ENCODE measurements around the gene DBP. TPM values are rescaled to one million over a fixed set of nuclear protein-coding genes. Genes with fewer than 3 reads are reported as not detected.

DBP gene
- total and polyA plus RNA-seq, 10 of the 15 experiments (the other 5 are each of a cell fraction or from before 2014, with no cell fraction given): 2.0 to 10.6 (median 6.9) TPM

GRCh38 chr19:48635966-48636858 is 967 bp downstream of the DBP start (continued):
- TF ChIP-seq ZBTB11 (CRISPR knock-in tag; IDR thresholded peaks at IDR 0.05) (no peak), NKRF (conservative IDR thresholded peaks at IDR 0.05) (no peak), NR2C2 (IDR thresholded peaks at IDR 0.05; ENCODE audit: borderline replicate concordance, control insufficient read depth, insufficient read length, low read depth) (no peak), POLR2AphosphoS2 (IDR thresholded peaks at IDR 0.05; ENCODE audit: low read depth, low read length) (no peak), TBL1XR1 (IDR thresholded peaks at IDR 0.05; ENCODE audit: low read depth, low read length) (no peak), CEBPB (IDR thresholded peaks at IDR 0.05; ENCODE audit: borderline replicate concordance in 1 of 2, low read depth in 2 of 2, low read length in 2 of 2) (no peak), SP1 (IDR thresholded peaks at IDR 0.05; ENCODE audit: low read depth, low read length) (no peak), CUX1 (IDR thresholded peaks at IDR 0.05; ENCODE audit: insufficient replicate concordance, low read depth, low read length) (no peak), CBFB (IDR thresholded peaks at IDR 0.05; ENCODE audit: low read depth) (no peak), IRF4 (IDR thresholded peaks at IDR 0.05; ENCODE audit: low read depth, low read length) (no peak), NBN (IDR thresholded peaks at IDR 0.05) (peak; percentile 81), POLR2AphosphoS5 (IDR thresholded peaks at IDR 0.05; ENCODE audit: low read length) (no peak), RELA (IDR thresholded peaks at IDR 0.05; ENCODE audit: borderline replicate concordance, partially characterized antibody) (no peak), SREBF2 (IDR thresholded peaks at IDR 0.05; ENCODE audit: low read length) (no peak), CHD1 (IDR thresholded peaks at IDR 0.05; ENCODE audit: low read depth, low read length) (no peak), ZBTB33 (IDR thresholded peaks at IDR 0.05) (no peak), MYC (IDR thresholded peaks at IDR 0.05; ENCODE audit: insufficient read depth, insufficient read length, insufficient replicate concordance, low read length, severe bottlenecking) (no peak)
